ENCODE measurements around the gene TRDN.

Gene TRDN

DNA sequence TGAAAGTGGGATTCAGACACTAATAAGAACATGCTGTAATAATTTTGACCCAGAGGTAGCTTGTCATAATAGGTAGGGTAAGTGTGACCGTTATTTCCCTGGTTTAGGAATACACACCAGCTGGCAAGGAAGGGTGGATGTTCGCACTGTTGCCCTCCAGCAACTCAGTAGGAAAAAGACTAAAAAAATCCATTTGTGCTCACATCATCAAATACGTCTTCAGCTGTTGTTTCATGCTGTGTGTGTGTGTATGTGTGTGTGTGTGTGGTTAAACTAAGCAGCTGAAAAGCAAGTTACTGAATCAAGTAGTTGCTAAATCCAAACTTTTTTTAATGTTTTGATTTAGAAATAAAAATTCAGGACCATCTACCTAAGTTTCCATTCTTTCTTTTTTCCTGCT, 218.7 kb downstream of the TRDN start:
- no peak for DNase-seq (ENCODE audit: low read depth in 2 of 2, low spot score in 1 of 2)

DNA sequence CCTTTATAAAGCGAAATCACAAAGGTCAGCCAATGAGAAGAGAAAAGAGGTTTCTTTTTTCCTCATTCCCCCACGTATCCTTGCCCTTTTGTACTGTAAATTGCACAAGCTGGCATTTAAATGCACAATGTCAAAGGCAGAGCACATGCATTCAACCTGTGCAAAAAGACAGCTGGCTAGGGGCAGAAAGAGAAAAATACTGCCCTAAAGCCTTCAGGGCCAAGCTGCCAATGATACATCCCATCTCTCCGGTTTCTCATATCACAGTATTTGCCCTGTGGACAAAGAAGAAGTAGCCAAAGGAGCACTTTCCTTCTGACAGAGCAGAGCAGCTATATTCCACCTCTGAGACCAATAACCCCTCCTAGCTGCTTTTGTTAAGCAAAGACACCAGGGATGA, 219.2 kb downstream of the TRDN start:
- no peak for DNase-seq (ENCODE audit: low read depth in 2 of 2, low spot score in 1 of 2)

DNA sequence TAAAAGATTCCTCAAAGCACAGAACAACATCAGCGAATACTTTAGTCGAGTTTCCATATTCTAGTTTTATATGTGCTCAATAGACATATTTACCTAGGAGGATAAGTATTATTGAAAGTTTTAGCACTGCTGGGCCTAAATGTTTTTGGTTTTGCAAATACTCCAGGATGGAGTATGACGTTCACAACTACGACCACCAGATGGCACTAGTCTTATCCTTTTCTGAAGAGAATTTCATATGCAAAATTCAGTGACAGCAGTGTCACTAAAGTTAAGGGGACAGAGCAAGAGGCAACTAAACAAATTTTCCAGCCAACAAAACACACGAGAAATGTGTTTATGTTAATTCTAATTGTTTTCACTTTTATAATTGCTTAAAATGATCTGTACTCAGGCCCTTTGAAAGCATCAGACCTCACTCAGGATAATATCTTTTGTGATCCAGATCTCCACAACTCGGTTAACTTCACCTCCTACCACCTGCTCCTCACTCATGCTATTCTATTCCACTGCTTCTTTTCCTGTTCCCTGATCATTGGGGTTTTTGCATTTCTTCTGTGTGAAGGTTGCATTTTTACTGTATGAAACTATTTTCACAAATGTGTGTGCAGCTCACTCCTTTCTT, 220.8 kb downstream of the TRDN start:
- DNase-seq (ENCODE audit: low read depth in 2 of 2, low spot score in 1 of 2): peak in 1 of 2 donors; percentile 1

DNA sequence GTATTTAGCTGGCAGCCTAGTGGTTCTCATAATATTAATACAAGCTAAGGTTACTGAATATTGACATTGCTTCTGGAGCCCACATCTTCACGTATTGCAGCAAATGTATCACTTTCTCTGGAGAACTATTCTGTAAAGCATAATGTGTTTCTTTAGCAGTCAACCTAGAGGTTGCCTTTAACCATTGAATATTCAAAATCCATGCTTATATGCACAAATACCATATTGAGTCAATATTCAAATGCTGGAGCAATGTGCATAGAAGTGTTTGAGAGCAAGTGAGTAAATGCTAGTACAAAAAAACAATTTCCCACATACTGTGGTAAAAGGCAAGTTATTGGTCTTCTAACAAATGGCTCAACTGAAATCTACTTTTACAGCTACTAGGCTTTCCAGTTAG, 231.8 kb downstream of the TRDN start:
- no peak for DNase-seq (ENCODE audit: low read depth in 2 of 2, low spot score in 1 of 2)

DNA sequence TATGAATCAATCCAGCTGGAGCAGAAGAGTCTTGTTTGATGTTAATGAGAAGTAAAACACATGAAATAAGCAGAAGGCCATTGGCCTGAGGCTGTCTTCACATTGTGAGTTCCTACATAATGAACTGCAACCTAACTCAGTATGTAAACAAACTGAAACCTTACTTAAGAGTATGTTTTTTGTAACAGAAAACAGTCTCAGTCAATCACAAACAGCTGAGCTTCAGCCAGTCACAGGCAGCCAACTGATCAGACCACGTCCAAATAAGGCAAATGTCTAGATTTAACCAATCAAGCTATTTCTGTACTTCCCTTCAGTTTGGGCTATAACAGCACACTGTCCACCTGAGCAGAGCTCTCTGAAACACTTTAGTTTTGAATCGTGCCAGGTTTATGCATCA, 234.7 kb downstream of the TRDN start:
- no peak for DNase-seq (ENCODE audit: low read depth in 2 of 2, low spot score in 1 of 2)

DNA sequence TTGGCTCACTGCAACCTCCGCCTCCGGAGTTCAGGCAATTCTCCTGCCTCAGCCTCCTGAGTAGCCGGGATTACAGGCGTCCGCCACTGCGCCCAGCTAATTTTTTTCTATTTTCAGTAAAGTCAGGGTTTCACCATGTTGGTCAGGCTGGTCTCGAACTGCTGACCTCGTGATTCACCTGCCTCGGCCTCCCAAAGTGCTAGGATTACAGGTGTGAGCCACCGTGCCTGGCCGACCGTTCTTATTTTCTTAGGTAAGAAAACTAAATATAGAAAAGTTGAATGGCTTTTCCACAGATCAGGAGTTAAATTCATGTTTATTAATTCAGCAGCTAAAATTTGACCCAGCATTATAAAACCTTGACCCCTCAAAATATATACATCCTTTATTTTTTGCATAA, 238.7 kb downstream of the TRDN start:
- DNase-seq (ENCODE audit: low read depth in 2 of 2, low spot score in 1 of 2): no peak

DNA sequence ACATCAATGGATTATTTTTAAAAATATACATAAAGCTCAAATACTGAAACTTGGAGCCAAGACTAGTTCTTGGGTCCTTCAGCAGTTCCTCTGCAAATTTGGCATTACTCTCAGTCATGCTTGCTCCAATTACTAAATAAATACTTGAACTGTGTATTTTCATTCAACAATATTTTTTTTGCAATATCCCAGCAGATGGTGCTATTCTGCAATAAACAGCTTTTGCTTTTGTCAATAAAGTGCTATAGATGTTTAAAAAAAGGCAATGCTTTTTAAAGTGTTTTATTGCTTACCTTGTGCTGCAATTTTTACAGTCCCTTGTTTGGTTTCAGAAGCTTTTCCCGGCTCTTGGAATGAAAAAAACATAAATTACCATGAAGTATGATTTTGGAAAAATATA, 243.4 kb downstream of the TRDN start:
- DNase-seq (ENCODE audit: low read depth in 2 of 2, low spot score in 1 of 2): no peak

DNA sequence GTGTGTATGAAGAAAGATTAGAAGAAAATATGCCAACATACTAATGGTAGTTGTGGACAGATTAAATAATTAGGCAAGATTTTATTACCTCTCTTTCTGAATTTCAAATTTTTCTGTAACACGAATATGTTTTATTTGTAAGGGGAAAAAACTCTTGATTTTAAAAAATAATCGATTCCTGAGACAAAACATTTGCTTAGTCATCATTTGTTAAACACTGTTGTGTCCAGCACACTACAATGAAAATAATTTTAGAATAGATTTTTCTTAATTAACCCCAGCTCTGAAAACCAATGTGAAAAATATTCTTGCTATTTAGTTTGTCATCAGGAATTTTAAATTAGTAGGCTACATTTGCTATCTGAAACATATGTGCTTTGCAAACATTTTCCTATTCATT, 253.0 kb downstream of the TRDN start:
- DNase-seq (ENCODE audit: low read depth in 2 of 2, low spot score in 1 of 2): no peak

DNA sequence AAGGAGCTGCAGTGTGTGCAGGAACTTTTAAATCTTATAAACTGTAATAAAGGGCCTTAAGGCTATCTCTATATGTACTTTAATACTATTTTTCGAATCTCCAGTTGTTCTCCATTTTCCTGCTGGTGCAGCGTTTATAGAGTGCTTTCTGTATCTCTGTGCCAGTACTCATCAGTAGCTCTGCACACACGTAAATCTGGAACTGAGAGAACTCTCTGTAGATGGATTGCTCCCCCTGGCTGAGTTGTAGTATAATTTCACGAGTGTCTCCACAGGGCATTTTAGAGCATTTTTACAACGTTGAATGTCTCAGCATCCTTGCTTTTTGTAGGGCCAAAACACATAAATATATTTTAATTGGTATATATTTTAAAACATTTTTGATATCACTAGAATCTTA, 256.5 kb downstream of the TRDN start:
- DNase-seq (ENCODE audit: low read depth in 2 of 2, low spot score in 1 of 2): no peak

DNA sequence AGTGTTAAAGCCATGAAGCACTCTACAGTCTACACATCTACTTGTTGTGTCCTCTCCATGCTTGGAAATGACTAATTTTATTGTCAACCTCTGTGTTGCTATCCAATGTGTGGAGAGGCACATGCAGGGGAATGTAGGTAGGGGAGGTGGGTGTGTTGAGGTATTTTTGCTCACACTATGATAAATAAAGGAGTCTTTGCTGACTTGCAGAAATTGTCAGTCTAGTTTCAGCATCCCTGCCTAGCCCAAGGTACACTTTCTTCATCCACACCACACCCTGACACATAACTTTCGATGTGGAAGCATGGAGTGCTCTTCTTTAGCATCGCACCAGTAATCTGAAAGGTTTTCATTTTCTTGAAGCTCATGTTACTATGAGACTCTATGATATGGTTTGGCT, 264.0 kb downstream of the TRDN start:
- no peak for DNase-seq (ENCODE audit: low read depth in 2 of 2, low spot score in 1 of 2)

DNA sequence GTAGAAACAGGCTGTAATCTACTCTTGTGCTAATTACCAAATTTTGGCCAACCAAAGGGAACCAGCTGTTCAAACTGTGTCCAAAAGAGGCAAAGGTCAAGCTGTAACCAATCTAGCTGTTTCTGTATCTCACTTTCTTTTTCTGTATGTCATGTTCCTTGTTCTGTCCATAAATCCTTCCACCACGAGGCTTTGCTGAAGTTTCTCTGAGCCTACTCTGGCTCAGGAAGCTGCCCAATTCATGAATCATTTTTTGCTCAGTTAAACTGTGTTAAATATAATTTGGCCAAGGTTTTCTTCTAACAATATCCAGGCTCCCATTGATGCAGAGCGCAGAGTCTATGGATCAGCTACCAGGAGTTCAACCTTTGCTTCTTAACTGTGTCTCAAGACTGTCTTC, 272.8 kb downstream of the TRDN start:
- DNase-seq (ENCODE audit: low read depth in 2 of 2, low spot score in 1 of 2): no peak

DNA sequence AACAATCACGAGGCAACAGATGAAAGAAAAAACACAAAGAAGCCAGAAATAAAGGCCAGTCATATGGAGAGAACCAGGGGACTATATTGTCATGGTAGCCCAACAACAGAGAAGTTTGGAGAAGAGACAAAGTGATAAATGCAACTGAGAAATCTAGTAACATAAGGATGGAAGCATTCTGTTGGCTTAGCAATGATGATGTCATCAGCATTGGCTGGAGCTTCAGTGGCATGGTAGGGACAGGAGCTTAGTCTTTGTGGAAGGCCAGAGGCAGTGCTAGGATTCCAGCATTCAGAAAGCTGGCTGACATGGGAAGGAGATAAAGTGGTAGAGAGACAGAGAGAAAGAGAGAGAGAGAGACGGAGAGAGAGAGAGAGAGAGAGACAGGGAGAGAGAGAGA, 276.4 kb downstream of the TRDN start:
- no peak for DNase-seq (ENCODE audit: low read depth in 2 of 2, low spot score in 1 of 2)

DNA sequence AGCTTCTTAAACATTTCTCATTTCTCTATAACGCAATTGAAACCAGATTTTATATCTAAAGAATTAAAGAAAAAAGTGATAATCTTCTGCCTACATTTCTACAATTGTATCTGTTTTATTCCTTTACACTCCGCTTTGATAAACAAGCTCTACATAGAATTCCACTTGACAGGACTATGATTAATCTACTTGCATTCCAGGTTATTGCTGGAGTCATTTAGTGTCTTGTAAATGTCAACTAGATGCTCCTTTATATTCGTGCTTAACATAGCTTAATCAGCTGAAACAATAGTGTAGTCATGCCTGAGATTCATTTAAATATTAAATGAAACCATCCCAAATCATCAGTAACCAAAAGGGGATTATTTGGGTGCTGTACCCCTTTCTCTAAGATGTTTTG, 284.0 kb downstream of the TRDN start:
- no peak for DNase-seq (ENCODE audit: low read depth in 2 of 2, low spot score in 1 of 2)

DNA sequence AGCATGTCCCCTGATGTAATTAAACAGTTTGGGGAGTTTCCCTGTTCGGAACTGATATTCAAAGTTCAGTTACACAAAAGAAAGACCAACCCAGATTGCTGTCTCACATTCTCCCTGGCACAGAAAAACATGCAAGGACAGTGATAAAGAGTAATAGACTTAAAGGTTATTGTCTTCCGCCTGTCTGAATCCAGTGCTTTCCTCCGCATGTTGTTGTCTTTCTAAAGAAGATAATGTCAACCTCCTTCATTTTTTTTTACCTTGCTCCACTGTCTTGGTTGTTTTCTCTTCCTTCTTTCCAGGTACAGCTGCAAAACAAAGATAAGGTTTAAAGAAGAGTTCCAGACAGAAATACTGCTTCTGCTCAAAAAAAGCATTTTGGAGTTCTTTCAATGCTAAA, 284.5 kb downstream of the TRDN start:
- DNase-seq (ENCODE audit: low read depth in 2 of 2, low spot score in 1 of 2): no peak

DNA sequence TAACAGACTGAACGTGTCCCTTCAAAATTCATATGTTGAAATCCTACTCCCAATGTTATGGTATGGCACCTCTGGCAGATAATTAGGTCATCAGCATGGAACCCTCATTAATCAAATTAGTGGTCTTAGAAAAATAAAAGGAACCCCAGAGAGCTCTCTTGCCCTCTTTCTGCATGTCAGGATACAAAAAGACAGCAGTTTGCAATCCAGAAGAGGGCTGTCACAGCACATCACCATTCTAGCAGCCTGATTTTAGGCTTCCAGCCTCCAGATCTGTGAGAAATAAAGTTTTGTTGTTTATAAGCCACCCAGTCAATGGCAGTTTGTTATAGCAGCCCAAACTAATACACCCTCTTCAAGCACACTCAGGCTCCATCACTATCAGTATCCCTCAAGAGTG, 292.9 kb downstream of the TRDN start:
- no peak for DNase-seq (ENCODE audit: low read depth in 2 of 2, low spot score in 1 of 2)

DNA sequence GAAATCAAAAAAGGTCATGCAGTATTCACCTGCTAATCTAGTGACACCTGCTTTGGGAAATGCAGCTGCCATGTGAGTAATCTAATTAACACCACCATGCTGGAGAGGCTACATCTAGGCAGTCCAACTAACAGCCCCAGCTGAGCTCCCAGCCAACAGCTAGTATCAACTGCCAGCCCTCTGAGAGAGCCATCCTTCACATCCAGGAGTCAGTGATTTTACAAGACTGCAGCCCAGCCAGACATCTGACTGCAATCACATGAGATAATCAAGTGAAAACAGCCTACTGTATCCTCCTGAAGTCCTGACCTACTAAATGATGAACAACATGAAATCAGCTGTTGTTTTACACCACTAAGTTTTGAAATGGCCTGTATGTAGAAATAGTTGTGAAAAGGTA, 298.4 kb downstream of the TRDN start:
- no peak for DNase-seq (ENCODE audit: low read depth in 2 of 2, low spot score in 1 of 2)

DNA sequence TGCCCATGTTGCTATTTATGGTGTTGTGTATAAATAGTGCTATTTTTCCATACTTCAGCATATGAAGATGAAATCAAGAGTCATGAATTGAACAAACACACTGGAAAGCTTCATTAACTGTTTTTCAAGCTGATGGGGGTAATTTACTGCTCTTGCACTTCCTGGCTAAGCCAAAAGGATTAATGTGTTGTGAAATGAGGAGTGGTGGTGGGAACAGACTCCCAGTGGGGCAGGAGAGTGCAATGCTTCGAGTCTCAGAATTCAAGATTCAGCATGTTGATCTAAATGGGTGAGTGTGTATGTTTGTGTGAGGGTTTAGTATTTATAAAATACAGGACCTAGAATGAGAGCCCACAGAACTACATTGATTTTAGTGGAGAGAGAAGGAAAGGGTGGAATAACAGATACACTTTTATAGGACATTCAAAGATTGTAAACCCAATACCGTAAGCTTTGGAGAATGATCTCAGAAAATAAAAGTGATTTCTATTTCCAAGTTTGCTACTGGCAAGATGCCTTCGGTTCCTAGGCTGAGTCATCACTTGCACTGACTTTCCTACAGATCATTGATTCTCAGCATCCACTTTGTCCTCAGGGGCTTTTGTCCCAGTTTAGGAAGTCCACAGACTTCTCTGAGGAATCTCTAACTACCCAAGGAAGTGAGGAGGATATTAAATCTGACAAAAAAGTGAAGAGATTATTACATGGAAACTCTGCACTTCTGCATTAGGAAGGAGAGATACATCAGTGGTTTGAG, 303.6 kb downstream of the TRDN start:
- no peak for DNase-seq (ENCODE audit: low read depth in 2 of 2, low spot score in 1 of 2)

DNA sequence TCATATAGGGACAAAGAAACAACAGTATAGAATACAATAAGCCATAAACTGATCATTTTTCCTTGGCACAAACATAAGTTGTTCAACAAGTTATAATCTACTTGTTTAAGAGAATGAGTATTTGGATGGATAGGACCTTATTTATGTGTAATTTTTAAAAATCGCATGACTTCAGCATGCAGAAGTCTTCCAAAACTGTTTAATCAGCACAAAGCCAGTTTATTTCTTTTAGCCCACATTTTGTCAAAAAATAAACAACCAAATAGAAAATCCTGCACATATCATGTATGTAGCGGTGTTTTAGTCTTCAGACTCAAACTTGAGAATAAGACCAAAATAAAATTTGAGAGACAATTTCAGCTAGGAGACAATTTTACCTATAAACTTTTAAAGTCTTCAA, 304.7 kb downstream of the TRDN start:
- DNase-seq (ENCODE audit: low read depth in 2 of 2, low spot score in 1 of 2): no peak

DNA sequence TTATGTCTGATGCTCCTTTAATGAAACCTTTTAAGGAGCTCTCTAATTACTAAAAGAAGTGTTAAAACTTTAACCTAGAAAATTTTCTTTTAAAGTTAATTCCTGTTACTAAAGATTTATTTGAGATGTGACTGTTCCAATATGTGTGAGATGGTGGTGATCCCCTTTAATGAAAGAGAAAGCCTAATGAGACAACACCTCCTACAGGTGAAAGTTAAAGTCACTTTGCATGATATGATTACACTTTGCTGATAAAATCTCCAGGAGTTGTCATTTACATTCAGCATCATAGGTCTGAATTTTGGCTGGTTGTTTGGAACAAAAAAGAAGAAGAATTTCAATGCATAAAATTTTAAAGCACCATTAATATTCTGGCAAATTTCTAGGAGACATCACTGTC, 307.4 kb downstream of the TRDN start:
- DNase-seq (ENCODE audit: low read depth in 2 of 2, low spot score in 1 of 2): no peak

DNA sequence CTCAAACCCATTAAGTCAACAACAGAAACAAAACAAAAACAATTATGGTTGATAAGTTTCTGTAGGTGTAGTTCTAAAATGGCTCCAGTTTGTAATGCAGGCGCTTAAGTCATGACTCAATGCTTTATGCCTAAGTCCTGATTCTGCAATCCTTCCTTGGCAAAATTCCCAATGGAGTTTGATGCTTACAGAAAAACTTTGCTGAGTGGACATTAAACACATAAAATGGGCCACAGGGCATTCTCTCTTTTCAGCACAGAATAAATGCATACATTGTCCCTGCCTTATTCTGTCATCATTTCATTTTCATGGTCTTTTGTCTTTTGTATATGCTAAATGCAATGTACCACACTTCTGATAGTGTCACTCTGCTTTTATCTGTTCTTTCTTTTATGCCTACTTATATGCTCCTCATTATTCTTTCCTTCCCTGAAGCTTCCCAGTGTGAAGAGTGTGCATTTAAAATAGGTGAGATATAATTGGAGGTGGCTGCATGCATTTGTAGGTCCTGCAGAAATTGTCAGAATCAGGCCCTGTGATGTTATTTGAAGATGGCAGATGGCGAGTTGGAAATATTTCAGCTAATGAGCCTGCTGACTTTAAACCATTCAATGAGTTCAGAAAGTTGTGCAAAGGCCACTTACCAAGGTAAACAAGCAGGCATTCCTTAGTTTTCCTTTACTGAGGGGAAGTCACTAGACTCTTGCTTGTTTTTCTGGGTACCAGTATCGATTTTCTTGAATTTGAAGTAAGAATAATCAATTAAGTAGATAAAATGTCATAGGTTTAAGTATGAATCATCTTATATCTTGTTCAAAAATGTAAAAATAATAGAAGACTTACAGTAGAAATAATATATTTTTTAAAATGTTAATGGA, 313.1 kb downstream of the TRDN start:
- DNase-seq (ENCODE audit: low read depth in 2 of 2, low spot score in 1 of 2): no peak

DNA sequence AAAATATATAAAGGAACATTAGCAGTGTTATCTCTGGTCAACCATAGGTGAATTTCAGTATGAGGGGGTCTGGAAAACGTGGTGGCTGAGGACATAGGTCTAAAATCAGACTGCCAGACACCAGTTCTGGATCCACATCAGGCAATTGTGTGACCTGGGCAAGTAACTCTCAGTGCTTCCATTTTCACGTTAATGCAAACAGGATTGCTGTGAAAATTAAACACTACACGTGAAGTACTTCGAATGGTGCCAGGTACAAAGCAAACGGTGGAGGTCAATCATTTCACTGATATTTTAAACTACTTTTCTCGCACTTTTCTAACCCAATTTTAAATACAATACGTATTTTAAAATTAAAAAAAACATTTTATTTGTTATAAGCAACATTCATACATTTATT, 315.7 kb downstream of the TRDN start:
- DNase-seq (ENCODE audit: low read depth in 2 of 2, low spot score in 1 of 2): no peak

DNA sequence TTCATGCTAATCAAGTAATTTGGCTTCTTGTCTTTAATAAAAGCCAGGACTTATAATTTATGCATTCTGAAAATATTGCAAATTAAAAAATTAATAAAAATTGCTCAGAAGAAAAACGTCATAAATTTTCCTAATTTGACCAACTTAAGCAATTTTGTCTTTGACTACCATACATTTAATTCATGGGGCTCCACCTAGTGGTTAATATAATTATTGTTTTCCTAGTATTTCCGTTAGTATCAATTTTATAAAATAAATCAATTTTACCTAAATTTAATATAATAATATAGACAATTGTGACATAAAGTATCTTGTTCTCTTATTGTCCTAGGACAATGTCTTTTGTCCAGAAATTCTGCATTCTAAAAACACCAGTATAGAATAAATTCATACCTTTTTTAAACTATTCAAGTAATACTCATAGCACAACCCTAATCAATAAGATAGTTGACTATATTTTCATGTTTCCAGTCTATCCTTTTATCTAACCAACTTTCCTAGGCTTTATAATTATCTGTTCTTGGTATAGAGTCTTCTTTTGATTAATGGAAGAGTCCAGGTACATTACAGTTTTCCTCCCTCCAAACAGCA, 319.9 kb downstream of the TRDN start:
- DNase-seq (ENCODE audit: low read depth in 2 of 2, low spot score in 1 of 2): no peak

Measured in stimulated activated CD8-positive, alpha-beta memory T cell treated with anti-CD3 and anti-CD28 coated beads, Interleukin-4, amount 100 ng/mL, for 1 hour (primary cell).